Upper lobe of right lung (tissue), 1 donor: Measurements from ENCODE around the gene COBL. TPM values are rescaled to one million over a fixed set of nuclear protein-coding genes. Genes with fewer than 3 reads are reported as not detected.

ENCODE experiments used
- ATAC-seq: fragments of 200-7000 bp; cut with Tn5 transposase; one replicate; pipeline ENCODE4 v1.9.1; 2020; ENCODE audit warnings: mild to moderate bottlenecking, moderate library complexity
- DNase-seq: peaks from one replicate; pipeline ENCODE4 v3.0.0-alpha.2; 2020
- H3K27ac ChIP-seq: fragments of 200-600 bp; one replicate; pipeline ENCODE4 v1.8.0; 2022
- H3K27me3 ChIP-seq: fragments of 200-600 bp; one replicate; pipeline ENCODE4 v1.8.0; 2022; ENCODE audit warnings: mild to moderate bottlenecking
- H3K36me3 ChIP-seq: fragments of 200-600 bp; one replicate; pipeline ENCODE4 v1.8.0; 2022
- H3K4me1 ChIP-seq: fragments of 200-600 bp; one replicate; pipeline ENCODE4 v1.8.0; 2022
- H3K4me3 ChIP-seq: fragments of 200-600 bp; one replicate; pipeline ENCODE4 v1.8.0; 2022; ENCODE audit warnings: mild to moderate bottlenecking
- H3K9me3 ChIP-seq: fragments of 200-600 bp; one replicate; pipeline ENCODE4 v1.8.0; 2022
- CTCF ChIP-seq: fragments of 200-600 bp; IDR thresholded peaks from one replicate; pipeline ENCODE4 v1.8.0; 2022; ENCODE audit warnings: antibody characterized with exemption
- intact Hi-C: fragments of 100-400 bp; cut with DNase I; formaldehyde crosslinking; loops from one replicate; pipeline ENCODE4 v1.11.0; 2022
- total RNA-seq: library from RNA; stranded (reverse); fragmentation: NEBNext Ultra II Directional; extraction: Animal tissue kit (Norgen Biotek cat#: 25700); gene quantifications from one replicate; pipeline ENCODE4 v1.2.1, GENCODE V29; 2021
- donor health status: DM: no; HTN: yes; CAD: no; lungs with severe emphysema.

Gene COBL
- total RNA-seq, 1 donor from 2014 or later = 29.2 TPM

- TF ChIP-seq CTCF = no peak
Observed at GRCh38 chr7:51082940-51083533, 233.6 kb downstream of the COBL start.

GRCh38 chr7:51082096-51082840 lies 234.3 kb downstream of the COBL start:
- Histone ChIP-seq H3K9me3 (no peaks in the 10 kb centered on the region), H3K36me3 (no peaks in the 10 kb centered on the region), H3K4me1 (no peaks in the 10 kb centered on the region), H3K4me3 (no peak overlapping the region), H3K27ac (no peak overlapping the region), H3K27me3 (no peaks in the 10 kb centered on the region)
- DNase-seq (no peak), ATAC-seq (no peak)
- intact Hi-C loops = no loop called here
- TF ChIP-seq CTCF = no peak

More at GRCh38 chr7:51082940-51083533, 233.6 kb downstream of the COBL start:
- H3K27ac ChIP-seq = no peak overlapping the region
- no peak for DNase-seq
- no peaks in the 10 kb centered on the region for H3K9me3 ChIP-seq
- ATAC-seq = no peak
- no peaks in the 10 kb centered on the region for H3K36me3 ChIP-seq
- no peaks in the 10 kb centered on the region for H3K27me3 ChIP-seq
- intact Hi-C loops = no loop called here
- H3K4me3 ChIP-seq = no peak overlapping the region
- no peaks in the 10 kb centered on the region for H3K4me1 ChIP-seq

GRCh38 chr7:51081270-51081890 lies 235.2 kb downstream of the COBL start:
- no peak for TF ChIP-seq CTCF
- intact Hi-C loops = no loop called here
- H3K27ac ChIP-seq = no peak overlapping the region

GRCh38 chr7:51080622-51081269 lies 235.9 kb downstream of the COBL start:
- no peak for DNase-seq
- TF ChIP-seq CTCF = no peak
- Histone ChIP-seq H3K27ac (no peak overlapping the region), H3K9me3 (no peaks in the 10 kb centered on the region), H3K4me1 (no peaks in the 10 kb centered on the region), H3K36me3 (no peaks in the 10 kb centered on the region), H3K27me3 (no peaks in the 10 kb centered on the region), H3K4me3 (no peak overlapping the region)
- intact Hi-C loops = no loop called here
- ATAC-seq = no peak

More at GRCh38 chr7:51081270-51081890, 235.2 kb downstream of the COBL start:
- DNase-seq (no peak), ATAC-seq (no peak)
- no peaks in the 10 kb centered on the region for H3K27me3 ChIP-seq
- H3K36me3 ChIP-seq = no peaks in the 10 kb centered on the region
- H3K9me3 ChIP-seq = no peaks in the 10 kb centered on the region
- H3K4me3 ChIP-seq = no peak overlapping the region
- H3K4me1 ChIP-seq = no peaks in the 10 kb centered on the region

- ATAC-seq = no peak
- intact Hi-C loops = no loop called here
- no peaks in the 10 kb centered on the region for H3K9me3 ChIP-seq
- no peak overlapping the region for H3K27ac ChIP-seq
- H3K36me3 ChIP-seq = no peaks in the 10 kb centered on the region
- TF ChIP-seq CTCF = no peak
- DNase-seq = no peak
- H3K4me1 ChIP-seq = no peaks in the 10 kb centered on the region
- no peak overlapping the region for H3K4me3 ChIP-seq
- H3K27me3 ChIP-seq = no peaks in the 10 kb centered on the region
Observed at GRCh38 chr7:51080216-51080615, 236.4 kb downstream of the COBL start.
